Activated T-cell treated with anti-CD3 and anti-CD28 coated beads, Interleukin-2, amount 50 U/mL, for 72 hours (primary cell): Measurements from ENCODE around the gene PPP6R3. TPM values are rescaled to one million over a fixed set of nuclear protein-coding genes. Genes with fewer than 3 reads are reported as not detected.

Experiments used
- ATAC-seq, 2 donors: fragments of 150-1000 bp; cut with Tn5 transposase; replicated peaks in 1 of 2; 2 replicates each; pipeline ENCODE4 v1.10.0; 2021; ENCODE audit warnings: moderate library complexity in 2 of 2, mild to moderate bottlenecking in 1 of 2
- DNase-seq, 2 donors: peaks; one replicate each; pipeline ENCODE4 v3.0.0; 2021 to 2022; ENCODE audit warnings: mixed read lengths in 1 of 2
- H3K27ac Mint-ChIP-seq: one replicate; pipeline ENCODE4 v1.8.0; 2022; ENCODE audit warnings: mild to moderate bottlenecking, moderate library complexity, mixed read lengths
- H3K27me3 Mint-ChIP-seq: one replicate; pipeline ENCODE4 v1.8.0; 2022; ENCODE audit warnings: low read depth, mixed read lengths
- H3K36me3 Mint-ChIP-seq, 2 donors: one replicate each; pipeline ENCODE4 v1.8.0; 2022; ENCODE audit warnings: mixed read lengths in 2 of 2, mild to moderate bottlenecking in 1 of 2; ENCODE audit not compliant: insufficient read depth in 2 of 2
- H3K4me1 Mint-ChIP-seq: one replicate; pipeline ENCODE4 v1.8.0; 2022; ENCODE audit warnings: low read depth, mixed read lengths
- H3K4me3 Mint-ChIP-seq, 2 donors: one replicate each; pipeline ENCODE4 v1.8.0; 2022; ENCODE audit warnings: mild to moderate bottlenecking in 2 of 2, mixed read lengths in 2 of 2, moderate library complexity in 2 of 2
- H3K9me3 Mint-ChIP-seq, 2 donors: one replicate each; pipeline ENCODE4 v1.8.0; 2022; ENCODE audit warnings: mixed read lengths in 2 of 2
- total RNA-seq, 2 donors: library from RNA; stranded (reverse); gene quantifications; one replicate each; pipeline ENCODE4 v1.2.3, GENCODE V29; 2022

PPP6R3 gene, protein sequence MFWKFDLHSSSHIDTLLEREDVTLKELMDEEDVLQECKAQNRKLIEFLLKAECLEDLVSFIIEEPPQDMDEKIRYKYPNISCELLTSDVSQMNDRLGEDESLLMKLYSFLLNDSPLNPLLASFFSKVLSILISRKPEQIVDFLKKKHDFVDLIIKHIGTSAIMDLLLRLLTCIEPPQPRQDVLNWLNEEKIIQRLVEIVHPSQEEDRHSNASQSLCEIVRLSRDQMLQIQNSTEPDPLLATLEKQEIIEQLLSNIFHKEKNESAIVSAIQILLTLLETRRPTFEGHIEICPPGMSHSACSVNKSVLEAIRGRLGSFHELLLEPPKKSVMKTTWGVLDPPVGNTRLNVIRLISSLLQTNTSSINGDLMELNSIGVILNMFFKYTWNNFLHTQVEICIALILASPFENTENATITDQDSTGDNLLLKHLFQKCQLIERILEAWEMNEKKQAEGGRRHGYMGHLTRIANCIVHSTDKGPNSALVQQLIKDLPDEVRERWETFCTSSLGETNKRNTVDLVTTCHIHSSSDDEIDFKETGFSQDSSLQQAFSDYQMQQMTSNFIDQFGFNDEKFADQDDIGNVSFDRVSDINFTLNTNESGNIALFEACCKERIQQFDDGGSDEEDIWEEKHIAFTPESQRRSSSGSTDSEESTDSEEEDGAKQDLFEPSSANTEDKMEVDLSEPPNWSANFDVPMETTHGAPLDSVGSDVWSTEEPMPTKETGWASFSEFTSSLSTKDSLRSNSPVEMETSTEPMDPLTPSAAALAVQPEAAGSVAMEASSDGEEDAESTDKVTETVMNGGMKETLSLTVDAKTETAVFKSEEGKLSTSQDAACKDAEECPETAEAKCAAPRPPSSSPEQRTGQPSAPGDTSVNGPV
- total RNA-seq = 100 to 1,000 TPM; 111 to 128 TPM

DNA sequence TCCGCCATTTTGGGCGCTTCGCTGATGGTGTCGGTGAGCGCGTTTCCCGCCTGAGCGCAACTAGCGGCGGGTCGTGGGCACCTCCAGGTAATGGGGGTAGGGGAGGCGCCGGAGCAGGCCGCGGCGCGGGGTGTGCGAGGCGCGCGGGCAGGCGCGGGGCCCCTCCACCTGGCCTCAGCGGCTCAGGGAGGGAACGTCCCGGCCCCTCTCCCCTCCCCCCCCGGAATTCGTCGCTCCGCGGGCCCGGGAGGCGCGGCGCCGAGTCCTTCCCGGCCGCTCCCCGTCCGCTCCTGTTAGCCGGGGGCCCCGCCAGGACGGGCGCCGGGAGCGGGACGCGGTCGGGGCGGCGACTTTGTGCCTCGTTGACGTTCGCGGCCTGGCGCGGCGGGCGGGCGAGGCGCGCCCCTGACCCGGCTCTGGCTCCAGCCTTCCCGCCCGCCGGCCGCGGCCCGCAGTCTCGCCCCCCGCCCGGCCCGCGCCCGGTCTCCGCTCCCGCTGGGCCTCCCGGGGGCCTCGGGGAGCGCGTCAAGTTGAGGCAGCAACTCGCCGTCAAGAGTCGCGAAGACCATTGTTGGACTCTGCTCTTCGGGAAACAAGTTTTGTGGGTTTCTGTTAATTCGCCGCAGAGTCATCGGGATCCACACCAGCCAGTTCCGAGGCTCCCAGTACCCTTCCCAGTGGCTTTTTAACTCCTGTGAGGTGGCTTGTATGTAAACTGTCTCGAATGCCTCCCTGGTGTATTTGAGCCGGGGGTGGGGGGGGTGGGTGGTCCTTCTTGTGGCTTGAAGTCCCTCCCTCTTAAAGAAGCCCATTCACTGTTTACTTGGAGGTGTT lies at the start of gene PPP6R3:
Gene PPP6R3 (plus strand): TSS at position 12 of the 834 bp plus-strand sequence. CDS start 76,913 bp downstream, outside the sequence.
- Mint-ChIP-seq H3K4me1 (peaks cover 53% of the 10 kb centered on the region), H3K27me3 (no peaks in the 10 kb centered on the region), H3K9me3 (no peaks in the 10 kb centered on the region), H3K27ac (peak within 1 kb of the TSS; percentile 98), H3K4me3 (peak within 1 kb of the TSS; percentile 90 to 96), H3K36me3 (peaks cover 2 to 9% of the 10 kb centered on the region in 2 donors)
- ATAC-seq (no peak), DNase-seq (no peak)

DNA sequence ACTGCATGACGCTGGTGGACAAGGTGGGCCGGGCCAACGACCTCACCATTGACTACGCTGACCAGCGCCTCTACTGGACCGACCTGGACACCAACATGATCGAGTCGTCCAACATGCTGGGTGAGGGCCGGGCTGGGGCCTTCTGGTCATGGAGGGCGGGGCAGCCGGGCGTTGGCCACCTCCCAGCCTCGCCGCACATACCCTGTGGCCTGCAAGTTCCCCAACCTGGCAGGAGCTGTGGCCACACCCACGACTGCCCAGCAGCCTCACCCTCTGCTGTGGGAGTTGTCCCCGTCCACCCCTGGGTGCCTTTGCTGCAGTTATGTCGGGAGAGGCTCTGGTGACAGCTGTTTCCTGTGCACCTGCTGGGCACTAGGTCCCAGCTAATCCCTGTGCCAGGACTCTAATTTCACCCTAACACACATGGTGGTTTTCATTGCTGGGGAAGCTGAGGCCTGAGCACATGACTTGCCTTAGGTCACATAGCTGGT lies 49.0 kb upstream of the PPP6R3 start:
- H3K36me3 Mint-ChIP-seq = peaks cover 0 to 1% of the 10 kb centered on the region in 2 donors
- H3K27me3 Mint-ChIP-seq = no peaks in the 10 kb centered on the region
- H3K27ac Mint-ChIP-seq = no peak overlapping the region
- no peaks in the 10 kb centered on the region for H3K4me1 Mint-ChIP-seq
- ATAC-seq (no peak), DNase-seq (no peak)
- H3K9me3 Mint-ChIP-seq = no peaks in the 10 kb centered on the region
- H3K4me3 Mint-ChIP-seq = no peak overlapping the region

DNA sequence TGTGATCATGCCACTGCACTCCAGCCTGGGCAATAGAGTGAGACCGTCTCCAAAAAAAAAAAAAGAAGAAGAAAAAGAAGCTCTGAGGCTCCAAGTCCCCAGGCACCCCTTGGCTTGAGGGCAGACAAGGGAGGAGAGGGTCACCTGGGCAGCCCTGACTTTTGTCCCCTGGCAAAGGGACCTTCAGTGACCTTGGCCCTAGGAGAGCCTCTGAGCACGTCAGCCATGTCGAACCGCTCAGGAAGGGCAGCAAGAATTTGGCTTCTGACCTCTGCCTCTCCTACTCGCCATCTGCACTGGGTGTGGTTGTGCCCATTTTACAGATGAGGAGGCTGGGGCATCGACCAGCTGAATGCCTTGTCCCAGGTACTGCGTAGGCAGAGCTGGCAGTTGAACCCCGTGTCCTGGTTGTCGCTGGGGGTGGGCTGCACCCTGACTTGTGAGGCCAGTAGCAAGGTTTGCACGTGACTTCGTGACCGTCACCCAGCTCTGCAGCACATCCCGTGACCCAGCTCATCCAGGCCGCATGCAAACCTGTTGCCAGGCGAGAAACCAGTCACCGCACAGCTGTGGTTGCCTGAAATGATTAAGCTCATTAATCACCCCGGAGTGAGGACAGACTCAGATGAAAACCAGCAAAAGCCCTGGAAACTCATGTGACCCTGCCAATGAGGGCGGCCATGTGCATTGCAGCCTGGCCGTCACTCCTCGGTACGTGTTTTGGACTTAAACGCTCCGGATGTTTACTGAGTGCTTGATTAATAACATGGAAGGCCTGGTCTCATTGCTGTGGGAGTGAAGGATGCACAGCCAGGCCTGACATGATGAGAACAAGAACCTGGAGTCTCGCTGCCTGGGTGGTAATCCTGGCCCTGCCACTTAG lies 47.7 kb upstream of the PPP6R3 start:
- DNase-seq (peak; percentile 29 to 57), ATAC-seq (peak; percentile 64 to 89)
- Mint-ChIP-seq H3K27me3 (no peaks in the 10 kb centered on the region), H3K36me3 (no peaks in the 10 kb centered on the region), H3K4me1 (no peaks in the 10 kb centered on the region), H3K9me3 (no peaks in the 10 kb centered on the region), H3K4me3 (no peak overlapping the region), H3K27ac (no peak overlapping the region)

DNA sequence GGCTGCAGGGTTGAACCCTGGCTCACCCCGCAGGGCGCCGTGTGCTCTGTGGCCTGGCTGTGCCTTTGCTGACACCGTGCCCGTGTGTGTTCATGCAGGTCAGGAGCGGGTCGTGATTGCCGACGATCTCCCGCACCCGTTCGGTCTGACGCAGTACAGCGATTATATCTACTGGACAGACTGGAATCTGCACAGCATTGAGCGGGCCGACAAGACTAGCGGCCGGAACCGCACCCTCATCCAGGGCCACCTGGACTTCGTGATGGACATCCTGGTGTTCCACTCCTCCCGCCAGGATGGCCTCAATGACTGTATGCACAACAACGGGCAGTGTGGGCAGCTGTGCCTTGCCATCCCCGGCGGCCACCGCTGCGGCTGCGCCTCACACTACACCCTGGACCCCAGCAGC lies 47.0 kb upstream of the PPP6R3 start:
- Mint-ChIP-seq H3K4me1 (no peaks in the 10 kb centered on the region), H3K36me3 (no peaks in the 10 kb centered on the region), H3K27me3 (no peaks in the 10 kb centered on the region), H3K4me3 (no peak overlapping the region), H3K27ac (no peak overlapping the region), H3K9me3 (no peaks in the 10 kb centered on the region)
- no peak for DNase-seq
- ATAC-seq = no peak

DNA sequence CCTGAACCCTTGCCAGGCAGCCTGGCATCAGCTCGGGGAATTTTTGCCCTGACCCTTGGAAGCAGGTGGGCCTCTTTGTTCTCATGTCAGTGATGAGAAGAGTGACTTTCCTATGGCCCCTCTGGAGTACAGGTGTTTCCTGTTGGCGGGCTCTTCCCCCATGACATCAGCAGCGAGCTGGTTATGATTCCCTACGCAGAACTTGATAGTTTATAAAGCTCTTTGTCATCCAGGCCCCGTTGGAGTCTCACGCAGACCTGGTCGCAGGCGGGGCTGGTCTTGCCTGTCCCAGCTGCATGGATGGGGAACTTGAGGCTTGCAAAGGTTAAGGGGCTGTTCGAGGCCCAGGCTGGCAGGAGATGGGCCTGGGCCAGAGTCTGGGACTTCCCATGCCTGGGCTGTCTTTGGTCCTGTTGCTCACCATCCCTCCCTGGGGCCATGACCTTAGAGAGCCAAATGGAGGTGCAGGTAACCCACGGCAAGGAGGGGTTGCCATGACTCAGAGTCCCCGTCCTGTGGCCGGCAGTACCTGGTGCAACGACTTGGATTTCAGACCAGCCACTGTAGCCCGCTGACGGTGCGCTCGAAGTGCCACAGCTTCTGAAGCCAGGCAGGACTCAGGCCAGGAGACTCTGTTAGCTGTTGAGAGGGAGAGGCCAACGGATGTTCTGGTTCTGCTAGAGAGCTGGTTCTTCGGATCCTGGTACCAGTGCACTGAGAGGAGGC lies 45.9 kb upstream of the PPP6R3 start:
- no peaks in the 10 kb centered on the region for H3K36me3 Mint-ChIP-seq
- H3K4me1 Mint-ChIP-seq = no peaks in the 10 kb centered on the region
- no peak for DNase-seq
- ATAC-seq = no peak
- no peaks in the 10 kb centered on the region for H3K9me3 Mint-ChIP-seq
- no peak overlapping the region for H3K4me3 Mint-ChIP-seq
- no peaks in the 10 kb centered on the region for H3K27me3 Mint-ChIP-seq
- H3K27ac Mint-ChIP-seq = no peak overlapping the region

DNA sequence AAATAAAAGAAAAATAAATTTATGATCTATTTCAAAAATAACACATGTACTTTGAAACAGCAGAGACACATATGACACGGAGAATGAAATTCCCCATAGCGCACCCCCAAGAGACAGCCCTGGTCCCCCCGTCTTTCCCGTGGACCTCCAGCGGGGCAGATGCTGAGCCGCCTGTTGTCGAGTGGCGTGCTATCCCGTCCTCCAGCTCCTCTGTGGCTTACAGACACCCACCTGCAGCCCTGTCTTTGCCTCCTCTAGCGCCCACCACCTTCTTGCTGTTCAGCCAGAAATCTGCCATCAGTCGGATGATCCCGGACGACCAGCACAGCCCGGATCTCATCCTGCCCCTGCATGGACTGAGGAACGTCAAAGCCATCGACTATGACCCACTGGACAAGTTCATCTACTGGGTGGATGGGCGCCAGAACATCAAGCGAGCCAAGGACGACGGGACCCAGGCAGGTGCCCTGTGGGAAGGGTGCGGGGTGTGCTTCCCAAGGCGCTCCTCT lies 44.4 kb upstream of the PPP6R3 start:
- no peak for ATAC-seq
- Mint-ChIP-seq H3K4me1 (no peaks in the 10 kb centered on the region), H3K27ac (no peak overlapping the region), H3K9me3 (no peaks in the 10 kb centered on the region), H3K27me3 (no peaks in the 10 kb centered on the region), H3K4me3 (no peak overlapping the region), H3K36me3 (no peaks in the 10 kb centered on the region)
- no peak for DNase-seq

DNA sequence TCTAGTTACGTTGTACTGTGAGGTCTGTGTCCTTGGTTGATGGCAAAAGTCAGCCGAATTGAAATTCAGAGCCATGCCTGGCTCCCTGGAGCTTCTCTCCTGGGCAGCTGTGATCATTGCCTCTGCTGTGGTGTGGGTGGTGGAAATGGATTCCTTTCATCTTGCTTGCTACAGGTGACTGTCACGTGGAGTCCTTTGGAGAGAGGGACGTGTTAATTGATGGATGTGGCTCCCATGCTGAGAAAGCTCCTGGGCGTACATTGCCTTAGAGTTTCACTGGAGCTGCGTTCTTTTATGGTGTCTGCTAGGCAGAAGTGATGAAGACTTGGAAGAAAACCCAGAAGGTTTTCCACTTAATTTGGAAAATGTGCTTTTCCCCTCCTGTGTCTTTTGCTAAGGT lies 41.9 kb upstream of the PPP6R3 start:
- Mint-ChIP-seq H3K4me3 (no peak overlapping the region), H3K27ac (no peak overlapping the region), H3K27me3 (no peaks in the 10 kb centered on the region), H3K4me1 (no peaks in the 10 kb centered on the region), H3K36me3 (no peaks in the 10 kb centered on the region), H3K9me3 (no peaks in the 10 kb centered on the region)
- no peak for DNase-seq
- ATAC-seq = no peak

DNA sequence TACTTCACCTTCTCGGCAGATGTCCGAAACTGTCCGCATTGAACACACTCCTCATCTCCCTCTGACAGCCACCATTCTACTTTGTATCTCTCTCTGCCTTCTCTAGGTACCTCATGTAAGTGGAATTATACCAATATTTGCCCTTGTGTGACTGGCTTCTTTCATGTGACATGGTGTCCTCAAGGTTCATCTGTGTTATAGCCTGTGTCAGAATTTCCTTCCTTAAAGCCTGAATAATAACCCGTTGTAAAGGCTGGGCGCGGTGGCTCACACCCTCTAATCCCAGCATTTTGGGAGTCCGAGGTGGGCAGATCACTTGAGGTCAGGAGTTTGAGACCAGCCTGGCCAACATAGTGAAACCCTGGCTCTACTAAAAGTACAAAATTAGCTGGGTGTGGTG lies 40.4 kb upstream of the PPP6R3 start:
- H3K27me3 Mint-ChIP-seq = no peaks in the 10 kb centered on the region
- H3K27ac Mint-ChIP-seq = no peak overlapping the region
- no peaks in the 10 kb centered on the region for H3K36me3 Mint-ChIP-seq
- no peaks in the 10 kb centered on the region for H3K4me1 Mint-ChIP-seq
- no peaks in the 10 kb centered on the region for H3K9me3 Mint-ChIP-seq
- no peak for ATAC-seq
- no peak for DNase-seq
- H3K4me3 Mint-ChIP-seq = no peak overlapping the region

DNA sequence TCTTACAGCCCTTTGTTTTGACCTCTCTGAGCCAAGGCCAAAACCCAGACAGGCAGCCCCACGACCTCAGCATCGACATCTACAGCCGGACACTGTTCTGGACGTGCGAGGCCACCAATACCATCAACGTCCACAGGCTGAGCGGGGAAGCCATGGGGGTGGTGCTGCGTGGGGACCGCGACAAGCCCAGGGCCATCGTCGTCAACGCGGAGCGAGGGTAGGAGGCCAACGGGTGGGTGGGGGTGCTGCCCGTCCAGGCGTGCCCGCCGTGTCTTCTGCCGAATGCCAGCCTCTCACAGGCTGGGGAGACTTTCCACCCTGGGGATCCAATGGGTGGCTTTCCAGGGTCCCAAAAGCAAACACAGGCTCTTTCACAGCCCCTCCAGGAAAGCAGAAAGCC lies 37.1 kb upstream of the PPP6R3 start:
- Mint-ChIP-seq H3K36me3 (peaks cover 1 to 2% of the 10 kb centered on the region in 2 donors), H3K4me1 (no peaks in the 10 kb centered on the region), H3K27ac (no peak overlapping the region), H3K27me3 (no peaks in the 10 kb centered on the region), H3K4me3 (no peak overlapping the region), H3K9me3 (no peaks in the 10 kb centered on the region)
- DNase-seq (no peak), ATAC-seq (no peak)

DNA sequence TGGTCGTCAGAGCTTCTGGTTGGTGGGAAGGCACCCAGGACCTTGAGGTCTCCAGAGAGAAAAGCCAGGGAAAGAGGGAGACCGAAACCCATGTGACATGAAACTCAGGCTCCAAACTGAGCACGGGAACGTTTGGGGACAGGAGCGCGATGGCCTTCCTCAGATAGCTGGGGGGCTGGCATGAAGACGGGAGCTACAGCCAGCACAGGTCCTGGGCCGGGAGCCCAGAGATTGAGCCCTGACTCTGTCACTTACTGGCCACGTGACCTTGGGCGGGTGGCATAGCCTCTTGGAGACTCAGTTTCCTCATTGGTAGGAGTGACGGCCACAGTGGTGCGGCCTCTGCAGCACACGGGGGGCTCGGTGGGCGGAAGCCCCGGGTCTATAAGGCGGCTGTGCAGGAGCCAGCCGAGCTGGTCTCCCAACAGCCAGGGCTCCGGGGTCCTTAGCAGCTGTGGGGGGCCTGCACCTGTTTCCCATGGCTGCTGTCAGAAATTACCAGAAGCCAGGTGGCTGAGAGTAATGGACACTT lies 36.4 kb upstream of the PPP6R3 start:
- Mint-ChIP-seq H3K27me3 (no peaks in the 10 kb centered on the region), H3K36me3 (peaks cover 3 to 5% of the 10 kb centered on the region in 2 donors), H3K4me3 (no peak overlapping the region), H3K9me3 (peaks cover 0 to 2% of the 10 kb centered on the region in 2 donors), H3K27ac (no peak overlapping the region), H3K4me1 (no peaks in the 10 kb centered on the region)
- no peak for ATAC-seq
- no peak for DNase-seq
